ENCODE measurements around the gene RASSF8.

RASSF8 gene

DNA sequence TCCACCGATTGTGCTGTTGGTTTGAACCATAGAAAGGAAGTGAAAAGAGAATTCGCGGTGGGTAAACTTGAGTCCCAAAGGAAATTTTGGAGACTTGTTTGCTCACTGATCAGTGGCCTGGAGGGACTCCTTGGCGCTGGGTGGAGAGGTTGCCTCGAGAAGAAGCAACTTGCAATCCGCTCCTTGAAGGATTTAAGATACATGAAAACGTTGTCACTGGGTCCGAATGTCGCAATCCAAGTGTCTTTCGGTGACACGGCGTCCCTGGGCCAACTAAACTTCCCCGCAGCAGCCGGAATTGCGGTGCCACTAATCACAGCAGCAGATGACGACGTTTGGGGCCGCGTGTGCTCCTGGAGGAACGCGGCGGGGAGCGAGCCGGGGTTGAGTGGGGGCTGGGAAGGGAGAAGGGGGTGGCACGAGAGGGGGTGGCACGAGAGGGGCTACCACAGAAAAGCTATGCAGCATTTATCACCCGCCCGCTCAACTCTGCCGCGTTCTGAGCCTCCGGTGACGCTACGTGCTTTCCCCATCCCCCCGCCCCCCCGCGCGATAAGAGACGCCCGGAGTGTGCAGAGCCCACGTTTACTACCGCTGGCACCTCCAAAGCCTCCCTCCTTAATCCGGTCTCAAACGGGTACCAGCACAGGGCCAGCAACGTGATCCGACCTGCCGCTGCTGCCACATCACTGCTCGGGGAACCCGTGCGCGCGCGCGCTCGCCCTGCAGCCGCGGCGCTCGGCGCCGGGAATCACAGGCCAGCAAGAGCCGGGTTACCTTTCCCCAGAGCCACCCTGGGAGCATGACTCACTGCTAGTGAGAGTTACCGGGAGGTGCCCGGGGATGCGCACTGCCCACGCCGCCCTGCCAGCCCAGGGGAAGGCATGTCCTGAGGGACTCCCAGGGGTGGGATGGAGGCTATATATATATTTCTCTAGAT lies 167.2 kb downstream of the RASSF8 start:
- DNase-seq (ENCODE audit: low read depth, low spot score), result peak; percentile 77

- peak; percentile 85 for DNase-seq (ENCODE audit: low read depth, low spot score)
Measured at GRCh38 chr12:26126340-26127284, 168.1 kb downstream of the RASSF8 start.

DNA sequence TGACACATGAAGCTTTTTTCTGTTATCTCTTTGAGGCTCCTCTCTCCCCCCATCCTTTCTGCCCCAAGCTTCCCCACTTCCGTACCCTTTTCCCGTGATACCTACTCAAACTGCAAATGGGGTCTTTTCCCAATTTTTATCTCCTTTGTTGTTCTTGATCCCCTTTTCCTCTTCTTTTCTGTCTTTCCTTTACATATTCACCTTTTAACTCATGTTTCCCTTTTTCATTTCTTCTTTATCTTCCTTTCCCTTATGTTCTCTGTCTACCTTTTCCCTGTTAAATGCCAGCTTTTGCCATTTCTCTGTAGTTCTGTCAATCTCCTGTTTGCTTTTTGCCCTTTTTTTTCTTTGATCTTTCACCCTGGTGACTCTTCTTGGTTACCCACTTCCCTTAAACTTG lies 168.9 kb downstream of the RASSF8 start:
- DNase-seq (ENCODE audit: low read depth, low spot score), result no peak

DNA sequence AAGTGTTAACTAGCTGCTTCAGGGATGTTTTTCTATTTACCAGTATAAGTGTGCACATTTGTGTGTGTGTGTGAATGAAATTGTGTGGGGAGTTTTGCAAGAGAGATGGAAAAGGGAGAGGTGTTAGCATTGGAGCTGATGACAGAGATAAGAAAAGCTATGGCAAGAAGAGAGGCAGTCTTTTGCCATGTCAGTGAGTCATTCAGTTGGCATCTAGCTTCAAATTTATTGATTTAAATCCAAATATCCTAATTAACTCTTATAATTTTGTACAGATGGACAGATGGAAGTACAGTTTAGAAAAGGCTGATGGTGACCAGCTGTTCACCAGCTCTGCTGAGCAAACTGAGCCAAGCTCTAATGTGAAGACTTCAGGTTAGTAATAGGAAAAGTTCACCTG lies 169.7 kb downstream of the RASSF8 start:
- DNase-seq (ENCODE audit: low read depth, low spot score), result no peak
